CD14-positive monocyte (primary cell): ENCODE results near the gene AP1M2. TPM values are rescaled to one million over a fixed set of nuclear protein-coding genes. Genes with fewer than 3 reads are reported as not detected.
"Not testable (repeated sequence)": the region's sequence is repeated elsewhere in the genome, so short reads cannot be mapped to it uniquely, and the experiment has no call there.

Source experiments
- DNase-seq, 3 donors: peaks; one replicate each; pipeline ENCODE4 v3.0.0-alpha.2; 2011 to 2022
- H2AFZ ChIP-seq: 2 replicates; pipeline ENCODE4 v1.6.0; 2012; ENCODE audit warnings: mild to moderate bottlenecking, low read depth, low read length, inconsistent platforms; ENCODE audit not compliant: insufficient read depth, poor library complexity, severe bottlenecking
- H3K27ac ChIP-seq, 2 donors: 1 replicate in 1 of 2; 2 replicates in 1 of 2; pipeline ENCODE4 v1.5.1; 2012 to 2013; ENCODE audit warnings: low read length in 2 of 2, control low read depth in 1 of 2, inconsistent platforms in 1 of 2, low read depth in 1 of 2, mild to moderate bottlenecking in 1 of 2
- H3K27me3 ChIP-seq, 2 donors: one replicate each; pipeline versions ENCODE4 v1.6.0 to v1.6.1; 2011 to 2013; ENCODE audit warnings: low read length in 2 of 2; ENCODE audit not compliant: control insufficient read depth in 2 of 2, insufficient read depth in 2 of 2
- H3K36me3 ChIP-seq, 2 donors: replicated peaks in 1 of 2; 1 replicate in 1 of 2; 2 replicates in 1 of 2; pipeline versions ENCODE4 v1.5.1 to v1.6.1; 2012 to 2013; ENCODE audit warnings: low read length in 2 of 2, control low read depth in 1 of 2, inconsistent platforms in 1 of 2, mild to moderate bottlenecking in 1 of 2; ENCODE audit not compliant: insufficient read depth in 2 of 2, control insufficient read depth in 1 of 2
- H3K4me1 ChIP-seq, 2 donors: 1 replicate in 1 of 2; 2 replicates in 1 of 2; pipeline versions ENCODE4 v1.5.1 to v1.6.1; 2012 to 2013; ENCODE audit warnings: low read length in 2 of 2, control low read depth in 1 of 2, inconsistent platforms in 1 of 2, mild to moderate bottlenecking in 1 of 2, moderate library complexity in 1 of 2; ENCODE audit not compliant: insufficient read depth in 2 of 2, control insufficient read depth in 1 of 2
- H3K4me2 ChIP-seq: replicated peaks from 2 replicates; pipeline ENCODE3; 2012; ENCODE audit warnings: low read length, moderate library complexity, mild to moderate bottlenecking; ENCODE audit not compliant: poor library complexity, severe bottlenecking; ENCODE audit errors: extremely low read depth
- H3K4me3 ChIP-seq, 3 experiments: fragments of 200-600 bp in 1 of 3; sonication (generic) in 1 of 3; replicated peaks in 1 of 3; 1 replicate in 2 of 3; 2 replicates in 1 of 3; pipeline ENCODE4 v1.5.1; 2011 to 2013; ENCODE audit warnings: low read length in 3 of 3, mild to moderate bottlenecking in 3 of 3, control low read depth in 2 of 3, low read depth in 2 of 3, inconsistent platforms in 1 of 3, moderate library complexity in 1 of 3
- H3K79me2 ChIP-seq: 2 replicates; pipeline ENCODE4 v1.6.0; 2012; ENCODE audit warnings: mild to moderate bottlenecking, control low read depth, inconsistent platforms, low read length, moderate library complexity; ENCODE audit not compliant: insufficient read depth
- H3K9ac ChIP-seq: 2 replicates; pipeline ENCODE4 v1.6.0; 2017; ENCODE audit warnings: low read length, mild to moderate bottlenecking; ENCODE audit not compliant: insufficient read depth, poor library complexity, severe bottlenecking
- H3K9me3 ChIP-seq, 2 donors: replicated peaks in 1 of 2; 1 replicate in 1 of 2; 2 replicates in 1 of 2; pipeline versions ENCODE4 v1.5.1 to v1.6.1; 2012 to 2013; ENCODE audit warnings: low read length in 2 of 2, control low read depth in 1 of 2; ENCODE audit not compliant: control insufficient read depth in 1 of 2, insufficient read depth in 1 of 2
- H4K20me1 ChIP-seq: 2 replicates; pipeline ENCODE4 v1.6.0; 2012; ENCODE audit warnings: mild to moderate bottlenecking, low read length, control low read depth, moderate library complexity; ENCODE audit not compliant: insufficient read depth
- H3K27ac Mint-ChIP-seq, 7 donors: one replicate each; pipeline ENCODE4 v1.8.0; 2020; ENCODE audit warnings: mild to moderate bottlenecking in 7 of 7, mixed read lengths in 7 of 7, moderate library complexity in 6 of 7, inconsistent platforms in 2 of 7
- H3K27me3 Mint-ChIP-seq, 3 donors: one replicate each; pipeline ENCODE4 v1.8.0; 2021 to 2022; ENCODE audit warnings: low read depth in 3 of 3, mild to moderate bottlenecking in 3 of 3, mixed read lengths in 3 of 3, moderate library complexity in 3 of 3, inconsistent platforms in 1 of 3
- H3K36me3 Mint-ChIP-seq, 2 donors: one replicate each; pipeline ENCODE4 v1.8.0; 2020; ENCODE audit warnings: mixed read lengths in 2 of 2, inconsistent platforms in 1 of 2, mild to moderate bottlenecking in 1 of 2
- H3K4me1 Mint-ChIP-seq: one replicate; pipeline ENCODE4 v1.8.0; 2020; ENCODE audit warnings: mild to moderate bottlenecking, mixed read lengths
- H3K4me3 Mint-ChIP-seq, 2 donors: one replicate each; pipeline ENCODE4 v1.8.0; 2020; ENCODE audit warnings: mild to moderate bottlenecking in 2 of 2, mixed read lengths in 2 of 2, moderate library complexity in 1 of 2
- H3K9me3 Mint-ChIP-seq, 7 donors: one replicate each; pipeline ENCODE4 v1.8.0; 2020 to 2022; ENCODE audit warnings: mixed read lengths in 7 of 7, mild to moderate bottlenecking in 6 of 7, moderate library complexity in 6 of 7, inconsistent platforms in 2 of 7
- WGBS: methylation state at CpG from one replicate; pipeline ENCODE4 v1.1.5; 2013; ENCODE audit warnings: missing lambda C conversion rate; ENCODE audit not compliant: insufficient coverage; 5-methylcytosine and 5-hydroxymethylcytosine counted together
- intact Hi-C, 2 donors: fragments of 100-400 bp; cut with micrococcal nuclease; formaldehyde crosslinking; loops; one replicate each; pipeline versions ENCODE4 v1.15.0 to v1.15.1; 2023
- polyA plus RNA-seq, 3 donors: library from polyadenylated mRNA; depleted of rRNA in 1 of 3; unstranded in 2 of 3; stranded (reverse) in 1 of 3; fragments of 300-500 nt in 2 of 3; fragments of >200 nt in 1 of 3; fragmentation: Illumina TruSeq in 2 of 3; gene quantifications; 1 replicate in 2 of 3; 2 replicates in 1 of 3; pipeline ENCODE4 v1.2.3, GENCODE V29; 2012 to 2021
- TF ChIP-seq, protein P1 (sequence below): fragments of 200-600 bp; IDR thresholded peaks from one replicate; pipeline ENCODE4 v1.8.0; 2022; ENCODE audit warnings: antibody characterized with exemption, mild to moderate bottlenecking

AP1M2 gene
- polyA plus RNA-seq, 3 donors: 0.36 TPM; not detected in 2

DNA sequence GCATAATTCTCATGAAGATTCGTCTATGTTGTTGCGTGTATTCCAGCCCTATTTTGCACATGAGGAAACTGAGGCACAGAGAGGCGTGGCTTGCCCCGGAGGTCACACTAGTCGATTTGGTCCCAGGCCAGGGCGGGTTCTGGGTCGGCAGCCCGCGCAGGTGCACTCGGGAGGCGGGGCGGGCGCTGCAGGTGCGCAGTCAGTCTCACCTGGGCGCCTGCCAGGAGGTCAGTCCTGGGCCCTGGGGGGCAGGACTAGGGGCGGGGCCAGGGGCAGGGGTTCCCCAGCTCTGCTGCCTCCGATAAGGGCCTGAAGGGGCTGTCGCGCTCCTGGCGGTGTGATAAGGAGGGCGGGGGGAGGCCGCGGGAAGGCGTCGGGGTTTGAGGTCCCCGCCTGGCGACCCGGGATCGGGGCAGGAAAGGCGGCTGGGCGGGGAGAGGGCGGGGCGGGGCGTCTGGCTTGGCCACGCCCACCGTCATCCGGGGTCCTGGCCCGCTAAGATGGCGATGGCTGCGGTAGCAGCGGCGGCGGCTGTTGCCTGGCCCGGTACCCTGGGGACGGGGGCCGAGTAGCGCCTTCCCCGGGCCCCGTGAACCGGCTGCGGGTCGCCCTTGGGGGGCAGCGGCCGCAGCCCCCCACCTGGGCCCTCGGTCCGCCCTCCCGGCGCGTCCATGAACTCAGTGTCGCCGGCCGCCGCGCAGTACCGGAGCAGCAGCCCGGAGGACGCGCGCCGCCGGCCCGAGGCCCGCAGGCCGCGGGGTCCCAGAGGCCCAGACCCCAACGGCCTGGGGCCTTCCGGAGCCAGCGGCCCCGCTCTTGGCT, 43.5 kb downstream of the AP1M2 start, which contains the start of gene ATG4D:
Gene ATG4D (plus strand): TSS at position 485 of the 822 bp plus-strand sequence. CDS start 187 bp downstream, at position 672.
- peak within 1 kb of the TSS; percentile 95 for H2AFZ ChIP-seq
- peak; percentile 55 to 74 (median 66) for DNase-seq
- Mint-ChIP-seq H3K27ac (peak within 1 kb of the TSS in 6 of 7 donors; percentile 35 to 89 (median 76)), H3K27me3 (peaks cover 2 to 6% (median 5%) of the 10 kb centered on the region in 3 donors), H3K9me3 (peaks cover 0 to 3% (median 0%) of the 10 kb centered on the region in 7 donors), H3K4me3 (peak within 1 kb of the TSS; percentile 84 to 90), H3K36me3 (peaks cover 11 to 16% of the 10 kb centered on the region in 2 donors), H3K4me1 (peaks cover 27% of the 10 kb centered on the region)
- under 1% methylated on average over 71 of the region's 79 CpGs for whole genome bisulfite sequencing
- no peaks in the 10 kb centered on the region for H3K9me3 ChIP-seq
- TF ChIP-seq, protein P1, sequence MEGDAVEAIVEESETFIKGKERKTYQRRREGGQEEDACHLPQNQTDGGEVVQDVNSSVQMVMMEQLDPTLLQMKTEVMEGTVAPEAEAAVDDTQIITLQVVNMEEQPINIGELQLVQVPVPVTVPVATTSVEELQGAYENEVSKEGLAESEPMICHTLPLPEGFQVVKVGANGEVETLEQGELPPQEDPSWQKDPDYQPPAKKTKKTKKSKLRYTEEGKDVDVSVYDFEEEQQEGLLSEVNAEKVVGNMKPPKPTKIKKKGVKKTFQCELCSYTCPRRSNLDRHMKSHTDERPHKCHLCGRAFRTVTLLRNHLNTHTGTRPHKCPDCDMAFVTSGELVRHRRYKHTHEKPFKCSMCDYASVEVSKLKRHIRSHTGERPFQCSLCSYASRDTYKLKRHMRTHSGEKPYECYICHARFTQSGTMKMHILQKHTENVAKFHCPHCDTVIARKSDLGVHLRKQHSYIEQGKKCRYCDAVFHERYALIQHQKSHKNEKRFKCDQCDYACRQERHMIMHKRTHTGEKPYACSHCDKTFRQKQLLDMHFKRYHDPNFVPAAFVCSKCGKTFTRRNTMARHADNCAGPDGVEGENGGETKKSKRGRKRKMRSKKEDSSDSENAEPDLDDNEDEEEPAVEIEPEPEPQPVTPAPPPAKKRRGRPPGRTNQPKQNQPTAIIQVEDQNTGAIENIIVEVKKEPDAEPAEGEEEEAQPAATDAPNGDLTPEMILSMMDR: no peak
- H3K27me3 ChIP-seq: no peaks in the 10 kb centered on the region
- peaks cover 30% of the 10 kb centered on the region for H3K79me2 ChIP-seq
- peak within 1 kb of the TSS; percentile 88 for H3K9ac ChIP-seq
- H3K27ac ChIP-seq: peak within 1 kb of the TSS; percentile 28 to 83
- H3K4me2 ChIP-seq: peak within 1 kb of the TSS; percentile 89
- peaks cover 15% of the 10 kb centered on the region for H4K20me1 ChIP-seq
- H3K36me3 ChIP-seq: peaks cover 15 to 19% of the 10 kb centered on the region in 2 donors
- peaks cover 24 to 33% of the 10 kb centered on the region in 2 donors for H3K4me1 ChIP-seq
- intact Hi-C loops: loop anchor here in 1 of 2 donors (2.0 to 5.0 kb wide), 3 partner anchors 17 to 154 kb away; partner anchors contain the start of gene KRI1
- H3K4me3 ChIP-seq: peak within 1 kb of the TSS; percentile 76 to 95 (median 80)

DNA sequence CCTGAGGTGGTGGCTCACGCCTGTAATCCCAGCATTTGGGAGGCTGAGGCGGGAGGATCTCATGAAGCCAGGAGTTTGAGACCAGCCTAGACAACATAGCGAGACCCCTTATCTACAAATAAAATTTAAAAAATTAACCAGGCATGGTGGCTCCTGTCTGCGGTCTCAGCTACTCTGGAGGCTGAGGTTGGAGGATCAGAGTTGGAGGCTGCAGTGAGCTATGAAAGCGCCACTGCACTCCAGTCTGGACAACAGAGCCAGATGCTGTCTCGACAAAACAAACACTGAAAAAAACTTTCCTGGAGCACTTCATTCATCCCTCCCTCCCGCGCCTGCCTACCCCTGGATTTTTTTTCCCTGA, 44.1 kb downstream of the AP1M2 start:
- peak overlapping the region in 2 of 3 experiments; percentile 80 to 95 for H3K4me3 ChIP-seq
- Mint-ChIP-seq H3K4me1 (peaks cover 33% of the 10 kb centered on the region), H3K27me3 (peaks cover 2 to 12% (median 5%) of the 10 kb centered on the region in 3 donors), H3K4me3 (peak overlapping the region; percentile 66 to 81), H3K36me3 (peaks cover 6 to 10% of the 10 kb centered on the region in 2 donors), H3K9me3 (peaks cover 0 to 3% (median 0%) of the 10 kb centered on the region in 7 donors), H3K27ac (peak overlapping the region in 5 of 7 donors; percentile 56 to 85 (median 71))
- WGBS: 60% methylated on average over 2 of the region's 8 CpGs
- H3K79me2 ChIP-seq: peaks cover 30% of the 10 kb centered on the region
- H3K27me3 ChIP-seq: peaks cover 0 to 3% of the 10 kb centered on the region in 2 donors
- H4K20me1 ChIP-seq: peaks cover 10% of the 10 kb centered on the region
- H3K9ac ChIP-seq: no peak overlapping the region
- TF ChIP-seq, protein P1: no peak
- H3K36me3 ChIP-seq: peaks cover 10 to 13% of the 10 kb centered on the region in 2 donors
- H3K4me1 ChIP-seq: peaks cover 29 to 39% of the 10 kb centered on the region in 2 donors
- no peaks in the 10 kb centered on the region for H3K9me3 ChIP-seq
- peak overlapping the region; percentile 95 for H2AFZ ChIP-seq
- intact Hi-C loops: loop anchor here in 1 of 2 donors (2.0 to 5.0 kb wide), 2 partner anchors 24 to 154 kb away; partner anchors contain the start of gene KRI1
- peak overlapping the region; percentile 89 for H3K4me2 ChIP-seq
- H3K27ac ChIP-seq: no peak overlapping the region
- no peak for DNase-seq

DNA sequence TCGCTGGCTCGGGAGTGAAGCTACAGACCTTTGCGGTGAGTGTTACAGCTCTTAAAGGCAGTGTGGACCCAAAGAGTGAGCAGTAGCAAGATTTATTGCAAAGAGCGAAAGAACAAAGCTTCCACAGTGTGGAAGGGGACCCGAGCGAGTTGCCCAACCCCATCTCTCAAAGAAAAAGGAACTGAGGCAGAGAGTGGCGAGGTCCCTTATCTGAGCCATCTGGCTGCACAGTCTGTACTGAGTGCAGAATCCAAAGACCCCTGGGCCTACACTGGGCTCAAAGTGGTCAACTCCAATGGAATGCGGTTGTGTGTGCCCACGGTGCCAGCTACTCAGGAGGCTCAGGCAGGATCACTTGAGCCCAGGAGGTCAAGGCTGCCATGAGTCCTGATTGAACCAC, 48.1 kb downstream of the AP1M2 start:
- Mint-ChIP-seq H3K27ac (peak overlapping the region in 3 of 7 donors; percentile 50 to 74 (median 53)), H3K4me3 (peak overlapping the region; percentile 80 to 94), H3K4me1 (peaks cover 19% of the 10 kb centered on the region), H3K27me3 (peaks cover 6 to 25% (median 15%) of the 10 kb centered on the region in 3 donors)
- H3K9ac ChIP-seq, H3K27me3 ChIP-seq, H4K20me1 ChIP-seq, H3K27ac ChIP-seq, H3K79me2 ChIP-seq, H3K9me3 Mint-ChIP-seq, intact Hi-C loops, H3K36me3 ChIP-seq, H3K36me3 Mint-ChIP-seq, H3K9me3 ChIP-seq: not testable (repeated sequence)
- Histone ChIP-seq H3K4me2 (peak overlapping the region; percentile 48), H2AFZ (peak overlapping the region; percentile 32), H3K4me1 (peaks cover 16 to 26% of the 10 kb centered on the region in 2 donors), H3K4me3 (peak overlapping the region in 1 of 3 experiments; percentile 39)
- DNase-seq: peak in 2 of 3 donors; percentile 38 to 39
- WGBS: 4% methylated on average over 5 of the region's 9 CpGs
